HFF-Myc (cell line): Measurements from ENCODE around the gene CLIP1.
A peak's percentile ranks its signal among the peaks of the same experiment; 100 is the strongest.
"Not testable (repeated sequence)": the region's sequence is repeated elsewhere in the genome, so short reads cannot be mapped to it uniquely, and the experiment has no call there.

Experiments
- DNase-seq: peaks from one replicate; pipeline ENCODE4 v3.0.0-alpha.2; 2011; ENCODE audit warnings: low read depth; ENCODE audit errors: extremely low read depth
- H3K4me3 ChIP-seq: replicated peaks from 2 replicates; pipeline ENCODE4 v1.5.1; 2011; ENCODE audit warnings: low read depth, mild to moderate bottlenecking, control low read depth, low read length
- CTCF ChIP-seq: IDR thresholded peaks from 2 replicates; pipeline ENCODE4 v1.5.1; 2012; ENCODE audit warnings: mild to moderate bottlenecking, low read depth, low read length, control low read depth; ENCODE audit errors: missing control alignments

The CLIP1 gene

GRCh38 chr12:122265476-122265875, 157.0 kb downstream of the CLIP1 start:
- TF ChIP-seq CTCF, result no peak
- H3K4me3 ChIP-seq, result peak overlapping the region; percentile 89
- DNase-seq, result no peak

GRCh38 chr12:122260735-122261134, 161.7 kb downstream of the CLIP1 start:
- H3K4me3 ChIP-seq, DNase-seq: not testable (repeated sequence)

- H3K4me3 ChIP-seq, DNase-seq: not testable (repeated sequence)
Measured at GRCh38 chr12:122258939-122259338, 163.5 kb downstream of the CLIP1 start.

- not testable (repeated sequence) for DNase-seq
Measured at GRCh38 chr12:122258462-122258861, 164.0 kb downstream of the CLIP1 start.

GRCh38 chr12:122250536-122250935, 171.9 kb downstream of the CLIP1 start:
- no peak for TF ChIP-seq CTCF
- no peak overlapping the region for H3K4me3 ChIP-seq
- no peak for DNase-seq

More at GRCh38 chr12:122258462-122258861, 164.0 kb downstream of the CLIP1 start:
- H3K4me3 ChIP-seq, result not testable (repeated sequence)

- no peak overlapping the region for H3K4me3 ChIP-seq
- no peak for TF ChIP-seq CTCF
- DNase-seq, result no peak
Measured at GRCh38 chr12:122250047-122250446, 172.4 kb downstream of the CLIP1 start.

- DNase-seq, result no peak
- no peak overlapping the region for H3K4me3 ChIP-seq
- TF ChIP-seq CTCF, result no peak
Measured at GRCh38 chr12:122245553-122245952, 176.9 kb downstream of the CLIP1 start.

- DNase-seq, result no peak
- no peak overlapping the region for H3K4me3 ChIP-seq
Measured at GRCh38 chr12:122244565-122245371, 177.7 kb downstream of the CLIP1 start.

More at GRCh38 chr12:122244565-122245371, 177.7 kb downstream of the CLIP1 start:
- no peak for TF ChIP-seq CTCF
